GM13976 (cell line): Measurements from ENCODE around the gene ZFP69B.
"Not testable (repeated sequence)": the region's sequence is repeated elsewhere in the genome, so short reads cannot be mapped to it uniquely, and the experiment has no call there.

Experiments
- DNase-seq: peaks from one replicate; pipeline ENCODE4 v3.0.0; 2012; ENCODE audit warnings: low spot score
- in situ Hi-C: fragments of 300-500 bp; cut with MboI; formaldehyde crosslinking; loops from one replicate; pipeline ENCODE4 v1.12.0; 2022; ENCODE audit warnings: low sequenced_read_pairs, mixed read lengths, inconsistent platforms; ENCODE audit not compliant: unreplicated experiment
- TF ChIP-seq, protein P1 (sequence below): IDR thresholded peaks from 2 replicates; pipeline ENCODE4 v1.5.1; 2012; ENCODE audit warnings: borderline replicate concordance, mild to moderate bottlenecking; ENCODE audit not compliant: insufficient read depth; ENCODE audit errors: extremely low read depth, missing control alignments, control extremely low read depth

The ZFP69B gene

DNA sequence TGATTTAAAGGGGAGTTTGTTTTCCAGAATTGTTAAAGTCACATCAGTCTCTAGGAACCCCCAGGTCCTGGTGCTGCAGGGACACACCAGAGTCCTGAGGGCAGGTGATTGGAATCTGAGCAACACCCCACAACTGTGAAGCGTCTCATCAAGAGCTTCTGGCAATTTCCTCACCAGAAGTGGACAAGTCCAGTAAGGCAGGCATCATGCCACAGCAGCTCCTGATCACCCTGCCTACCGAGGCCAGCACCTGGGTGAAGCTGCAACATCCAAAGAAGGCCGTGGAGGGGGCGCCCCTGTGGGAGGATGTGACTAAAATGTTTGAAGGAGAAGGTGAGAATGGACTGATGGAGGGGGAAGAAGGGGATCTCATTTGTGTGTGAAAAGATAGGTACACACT is 28.9 kb downstream of the ZFP69B start:
- TF ChIP-seq, protein P1, sequence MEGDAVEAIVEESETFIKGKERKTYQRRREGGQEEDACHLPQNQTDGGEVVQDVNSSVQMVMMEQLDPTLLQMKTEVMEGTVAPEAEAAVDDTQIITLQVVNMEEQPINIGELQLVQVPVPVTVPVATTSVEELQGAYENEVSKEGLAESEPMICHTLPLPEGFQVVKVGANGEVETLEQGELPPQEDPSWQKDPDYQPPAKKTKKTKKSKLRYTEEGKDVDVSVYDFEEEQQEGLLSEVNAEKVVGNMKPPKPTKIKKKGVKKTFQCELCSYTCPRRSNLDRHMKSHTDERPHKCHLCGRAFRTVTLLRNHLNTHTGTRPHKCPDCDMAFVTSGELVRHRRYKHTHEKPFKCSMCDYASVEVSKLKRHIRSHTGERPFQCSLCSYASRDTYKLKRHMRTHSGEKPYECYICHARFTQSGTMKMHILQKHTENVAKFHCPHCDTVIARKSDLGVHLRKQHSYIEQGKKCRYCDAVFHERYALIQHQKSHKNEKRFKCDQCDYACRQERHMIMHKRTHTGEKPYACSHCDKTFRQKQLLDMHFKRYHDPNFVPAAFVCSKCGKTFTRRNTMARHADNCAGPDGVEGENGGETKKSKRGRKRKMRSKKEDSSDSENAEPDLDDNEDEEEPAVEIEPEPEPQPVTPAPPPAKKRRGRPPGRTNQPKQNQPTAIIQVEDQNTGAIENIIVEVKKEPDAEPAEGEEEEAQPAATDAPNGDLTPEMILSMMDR: no peak
- in situ Hi-C loops: no loop called here

DNA sequence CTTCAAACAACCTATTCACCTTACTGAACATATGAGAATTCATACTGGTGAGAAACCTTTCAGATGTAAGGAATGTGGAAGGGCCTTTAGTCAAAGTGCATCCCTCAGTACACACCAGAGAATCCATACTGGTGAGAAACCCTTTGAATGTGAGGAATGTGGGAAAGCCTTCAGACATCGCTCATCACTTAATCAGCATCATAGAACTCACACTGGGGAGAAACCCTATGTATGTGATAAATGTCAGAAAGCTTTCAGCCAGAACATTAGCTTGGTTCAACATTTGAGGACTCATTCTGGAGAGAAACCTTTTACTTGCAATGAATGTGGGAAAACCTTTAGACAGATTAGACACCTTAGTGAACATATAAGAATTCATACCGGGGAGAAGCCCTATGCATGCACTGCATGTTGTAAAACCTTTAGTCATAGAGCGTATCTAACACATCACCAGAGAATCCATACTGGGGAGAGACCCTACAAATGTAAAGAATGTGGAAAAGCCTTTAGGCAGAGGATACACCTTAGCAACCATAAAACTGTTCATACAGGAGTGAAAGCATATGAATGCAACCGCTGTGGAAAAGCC is 45.1 kb downstream of the ZFP69B start:
- no peak for DNase-seq
- in situ Hi-C loops: no loop called here
- TF ChIP-seq, protein P1: no peak

More for the DNA sequence above, 28.9 kb downstream of the ZFP69B start:
- no peak for DNase-seq

DNA sequence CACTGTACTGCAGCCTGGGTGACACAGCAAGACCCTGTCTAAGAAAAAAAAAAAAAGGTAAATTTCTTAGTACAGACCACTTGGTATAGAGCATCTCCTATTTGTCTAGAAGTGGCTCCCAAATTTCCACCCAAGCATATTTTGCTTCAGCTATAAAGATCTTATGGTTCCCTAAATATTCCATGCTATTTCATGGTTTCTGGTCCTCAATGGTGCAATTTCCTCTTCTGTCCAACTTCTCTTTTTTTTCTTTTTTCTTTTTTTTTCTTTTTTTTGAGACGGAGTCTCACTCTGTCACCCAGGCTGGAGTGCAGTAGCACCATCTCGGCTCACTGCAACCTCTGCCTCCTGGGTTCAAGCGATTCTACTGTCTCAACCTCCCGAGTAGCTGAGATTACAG is 52.4 kb downstream of the ZFP69B start:
- in situ Hi-C loops, DNase-seq: not testable (repeated sequence)

DNA sequence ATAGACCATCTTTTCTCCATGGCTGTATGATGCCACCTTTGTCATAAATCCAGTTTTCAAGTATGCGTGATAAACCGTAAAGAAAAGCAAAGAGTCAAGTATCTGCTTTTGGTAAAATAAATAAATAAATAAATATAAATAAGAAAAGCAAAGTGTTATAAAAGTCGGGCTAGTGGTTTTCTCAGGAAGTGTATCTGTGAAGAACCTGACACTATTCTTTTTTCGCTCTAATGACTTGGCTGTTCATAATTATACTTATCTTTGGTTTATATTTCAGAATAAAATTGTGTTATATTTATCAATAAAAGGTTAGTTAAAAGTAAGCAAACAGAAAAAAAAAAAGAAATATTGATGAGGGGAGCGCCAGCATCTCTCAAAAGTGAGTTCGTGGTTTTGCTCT is 57.7 kb downstream of the ZFP69B start:
- in situ Hi-C loops: no loop called here
- DNase-seq: no peak
- TF ChIP-seq, protein P1: no peak

DNA sequence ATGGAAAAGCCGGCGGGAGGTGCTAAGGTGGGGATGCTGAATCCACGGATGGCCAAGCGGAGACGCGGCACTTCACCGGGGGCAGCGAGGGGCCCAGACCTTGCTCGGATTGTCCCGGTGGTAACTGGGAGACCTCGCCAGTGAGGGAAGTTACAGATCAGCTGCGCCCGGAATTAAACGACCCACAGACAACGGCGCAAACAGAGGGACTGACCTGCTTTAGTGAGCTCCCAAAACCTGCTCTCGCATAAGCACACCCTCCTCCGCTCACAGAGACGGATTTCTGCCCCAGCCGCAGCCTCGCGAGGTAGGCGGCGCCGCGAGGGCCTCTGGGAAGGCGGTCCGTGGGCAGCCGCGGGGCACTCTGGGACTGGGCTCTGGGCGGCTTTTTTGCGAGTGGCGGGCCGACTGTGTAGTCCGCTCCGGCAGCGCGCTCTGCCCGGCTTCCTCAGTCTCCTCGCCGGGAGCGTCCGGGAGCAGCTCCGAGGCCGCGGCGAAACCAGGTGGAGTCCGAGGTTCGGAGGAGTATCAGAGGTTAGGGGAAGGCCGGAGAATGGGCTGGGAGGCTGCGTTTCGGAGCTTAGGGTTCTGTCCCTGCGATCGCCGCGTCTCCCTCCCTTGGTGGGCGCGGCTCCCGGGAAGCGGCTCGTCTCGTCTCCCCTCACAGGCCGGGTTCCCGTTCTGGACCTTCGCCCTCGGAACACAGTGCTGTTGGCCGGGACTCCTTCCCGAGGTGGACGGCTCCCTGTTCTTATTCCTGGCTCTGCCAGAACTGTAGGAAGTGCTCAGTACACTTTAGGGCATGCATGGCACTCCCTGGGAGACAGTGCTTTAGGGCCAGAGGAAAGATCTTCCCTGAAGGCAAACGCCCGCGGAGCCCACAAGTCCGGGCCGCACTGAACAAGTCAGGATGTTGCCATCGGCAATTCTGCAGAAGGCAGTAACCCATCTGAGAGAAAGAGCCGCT is 58.4 kb downstream of the ZFP69B start, which contains the start of gene EXO5:
Gene EXO5 (plus strand): TSS at position 393 of the 967 bp plus-strand sequence. CDS start 5,778 bp downstream, outside the sequence.
- TF ChIP-seq, protein P1: no peak
- peak; percentile 89 for DNase-seq
- in situ Hi-C loops: no loop called here
